ENCODE measurements around the gene RPAIN. TPM values are rescaled to one million over a fixed set of nuclear protein-coding genes. Genes with fewer than 3 reads are reported as not detected.

Gene RPAIN
- total and polyA plus RNA-seq, 10 of the 15 experiments (the other 5 are each of a cell fraction or from before 2014, with no cell fraction given): 45.8 to 109 (median 70.5) TPM

GRCh38 chr17:5438716-5439445 is 18.9 kb downstream of the RPAIN start, which contains the start of gene C1QBP:
Gene C1QBP (minus strand): TSS chr17:5439155. CDS start chr17:5439073, 82 bp downstream.
- Histone ChIP-seq H3K36me3 (ENCODE audit: control insufficient read depth in 2 of 2, insufficient read depth in 2 of 2, low read length in 1 of 2) (peaks cover 17 to 25% of the 10 kb centered on the region in 2 experiments), H2AFZ (ENCODE audit: control insufficient read depth, low read depth, low read length) (peak within 1 kb of the TSS; percentile 86), H3K27me3 (replicated peaks in 1 of 2; ENCODE audit: control insufficient read depth in 2 of 2, insufficient read depth in 2 of 2, low read length in 1 of 2) (no peaks in the 10 kb centered on the region), H3K9ac (ENCODE audit: control insufficient read depth, insufficient read depth, low read length) (peak within 1 kb of the TSS; percentile 91), H3K4me1 (ENCODE audit: control insufficient read depth, insufficient read depth, low read length) (peaks cover 9% of the 10 kb centered on the region; the same call in 1 of the 2 replicates), H3K4me3 (peak within 1 kb of the TSS; percentile 81), H4K20me1 (ENCODE audit: control insufficient read depth, insufficient read depth) (no peaks in the 10 kb centered on the region), H3K4me2 (ENCODE audit: control insufficient read depth, insufficient read depth) (peak within 1 kb of the TSS; percentile 83), H3K79me2 (ENCODE audit: control insufficient read depth, insufficient read depth, low read length) (peaks cover 38% of the 10 kb centered on the region), H3K9me3 (replicated peaks; ENCODE audit: control insufficient read depth, insufficient read depth, low read length) (no peaks in the 10 kb centered on the region), H3K27ac (ENCODE audit: control insufficient read depth, insufficient read depth) (peak within 1 kb of the TSS; percentile 82)
- ChIA-PET CTCF (interaction anchor here (0.6 to 4.5 kb wide), 41 partner anchors 10 to 529 kb away, joined by 3 to 55 read pairs (median 5); partner anchors contain the start of genes DERL2, MIS12, NUP88 and SPAG7), POLR2A (interaction anchor here (1.0 to 1.4 kb wide), 6 partner anchors 9 to 145 kb away, joined by 3 to 13 read pairs (median 5); partner anchors contain the start of genes DHX33, NLRP1, NUP88 and RPAIN), SMC1A (ENCODE audit: uncharacterized antibody, unreplicated experiment) (interaction anchor here (0.9 to 2.9 kb wide), 12 partner anchors 16 to 376 kb away, joined by 3 to 12 read pairs (median 4); partner anchors contain the start of gene ZNF232), RAD21 (ENCODE audit: unreplicated experiment) (interaction anchor here (0.6 to 2.8 kb wide), 14 partner anchors 21 to 360 kb away, joined by 3 to 17 read pairs (median 3); partner anchors contain the start of genes DERL2, MIS12, NUP88 and RPAIN)
- 1% methylated on average over 74 of the region's 75 CpGs for whole genome bisulfite sequencing (ENCODE audit: insufficient coverage, insufficient replicate concordance, low lambda C conversion rate, missing lambda C conversion rate)
- peak; percentile 94 for ATAC-seq
- DNase-seq (ENCODE audit: low read depth, low spot score): peak; percentile 71
- in situ Hi-C loops (cut with MboI): no loop called here
- no TSS peak for BruUV-seq (replicated peaks)
- FAIRE-seq: peak; percentile 86
- intact Hi-C loops (cut with micrococcal nuclease; ENCODE audit: unreplicated experiment): loop anchor here (1.0 to 5.0 kb wide), 2 partner anchors 190 to 242 kb away; no protein-coding TSS in a partner anchor
- TF ChIP-seq LARP7 (IDR thresholded peaks at IDR 0.05): peak; percentile 99
- TF ChIP-seq NR2C1 (IDR thresholded peaks at IDR 0.05): peak; percentile 79
- 0 out of 2 replicates have a peak, but pooled peaks have one; percentile 38 for TF ChIP-seq ZNF24 (IDR thresholded peaks at IDR 0.05)
- TF ChIP-seq NRF1 (conservative IDR thresholded peaks at IDR 0.05; ENCODE audit: low read depth, low read length): peak; percentile 67
- TF ChIP-seq SMAD1 (IDR thresholded peaks at IDR 0.05; ENCODE audit: low read depth, partially characterized antibody): no peak
- no peak for TF ChIP-seq CBX3 (IDR thresholded peaks at IDR 0.05; ENCODE audit: borderline replicate concordance, low read depth)
- 0 out of 4 replicates have a peak, but pooled peaks have one; percentile 24 to 32 for TF ChIP-seq IKZF2 (IDR thresholded peaks at IDR 0.05)
- peak; percentile 77 for TF ChIP-seq KLF5 (IDR thresholded peaks at IDR 0.05; ENCODE audit: partially characterized antibody)
- TF ChIP-seq PML (IDR thresholded peaks at IDR 0.05; ENCODE audit: low read length): peak; percentile 56; the same call in 1 of the 2 replicates
- peak; percentile 50 for TF ChIP-seq HCFC1 (IDR thresholded peaks at IDR 0.05; ENCODE audit: low read length)
- no peak for TF ChIP-seq SREBF2 (IDR thresholded peaks at IDR 0.05; ENCODE audit: low read length)
- TF ChIP-seq ZNF384 (IDR thresholded peaks at IDR 0.05; ENCODE audit: borderline replicate concordance, low read depth, low read length): 0 out of 2 replicates have a peak, but pooled peaks have one; percentile 42
- TF ChIP-seq POLR2AphosphoS5 (IDR thresholded peaks at IDR 0.05; ENCODE audit: low read length): peak; percentile 92
- TF ChIP-seq GABPA (IDR thresholded peaks at IDR 0.05; ENCODE audit: low read depth): peak; percentile 83
- peak; percentile 83 for TF ChIP-seq SIN3A (IDR thresholded peaks at IDR 0.05; ENCODE audit: low read depth, low read length)
- peak; percentile 96 for TF ChIP-seq ZSCAN29 (IDR thresholded peaks at IDR 0.05)
- TF ChIP-seq, protein P1, sequence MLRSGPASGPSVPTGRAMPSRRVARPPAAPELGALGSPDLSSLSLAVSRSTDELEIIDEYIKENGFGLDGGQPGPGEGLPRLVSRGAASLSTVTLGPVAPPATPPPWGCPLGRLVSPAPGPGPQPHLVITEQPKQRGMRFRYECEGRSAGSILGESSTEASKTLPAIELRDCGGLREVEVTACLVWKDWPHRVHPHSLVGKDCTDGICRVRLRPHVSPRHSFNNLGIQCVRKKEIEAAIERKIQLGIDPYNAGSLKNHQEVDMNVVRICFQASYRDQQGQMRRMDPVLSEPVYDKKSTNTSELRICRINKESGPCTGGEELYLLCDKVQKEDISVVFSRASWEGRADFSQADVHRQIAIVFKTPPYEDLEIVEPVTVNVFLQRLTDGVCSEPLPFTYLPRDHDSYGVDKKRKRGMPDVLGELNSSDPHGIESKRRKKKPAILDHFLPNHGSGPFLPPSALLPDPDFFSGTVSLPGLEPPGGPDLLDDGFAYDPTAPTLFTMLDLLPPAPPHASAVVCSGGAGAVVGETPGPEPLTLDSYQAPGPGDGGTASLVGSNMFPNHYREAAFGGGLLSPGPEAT (IDR thresholded peaks at IDR 0.05; ENCODE audit: low read depth): peak; percentile 58; the same call in 1 of the 2 replicates
- peak; percentile 94 for TF ChIP-seq MAX (IDR thresholded peaks at IDR 0.05; ENCODE audit: low read depth, low read length)
- TF ChIP-seq CREB1 (IDR thresholded peaks at IDR 0.05; ENCODE audit: low read depth): peak; percentile 49; the same call in 1 of the 2 replicates
- TF ChIP-seq CHD2 (IDR thresholded peaks at IDR 0.05; ENCODE audit: borderline replicate concordance, low read depth, low read length): 0 out of 2 replicates have a peak, but pooled peaks have one; percentile 34
- no peak for TF ChIP-seq EGR1 (IDR thresholded peaks at IDR 0.05; ENCODE audit: borderline replicate concordance in 1 of 2, low read depth in 2 of 2, low read length in 2 of 2)
- peak; percentile 58; the same call in 2 of the 3 replicates for TF ChIP-seq POU2F2 (IDR thresholded peaks at IDR 0.05; ENCODE audit: borderline replicate concordance, low read depth, low read length)
- TF ChIP-seq MYC (IDR thresholded peaks at IDR 0.05; ENCODE audit: insufficient read depth, insufficient read length, insufficient replicate concordance, low read length, severe bottlenecking): peak; percentile 97
